Activated naive CD4-positive, alpha-beta T cell treated with anti-CD3 and anti-CD28 coated beads, Interleukin-2, amount 10 ng/mL, durations not matched to agents 7 days and 5 days (primary cell): Measurements from ENCODE around the gene PAQR4.

ENCODE experiments used
- CTCF ChIA-PET: fragments of 350-600 bp; sonication (Branson Sonifier 250); formaldehyde crosslinking; loops from one replicate; lab custom pipeline; 2021; ENCODE audit warnings: antibody characterized with exemption; lab: Charles Lee
- DNase-seq: peaks from one replicate; pipeline ENCODE4 v3.0.0-alpha.2; 2020
- H3K27ac Mint-ChIP-seq: one replicate; pipeline ENCODE4 v1.8.0; 2021; ENCODE audit warnings: mild to moderate bottlenecking, moderate library complexity, mixed read lengths
- H3K27me3 Mint-ChIP-seq: one replicate; pipeline ENCODE4 v1.8.0; 2021; ENCODE audit warnings: mild to moderate bottlenecking, mixed read lengths
- H3K36me3 Mint-ChIP-seq: one replicate; pipeline ENCODE4 v1.8.0; 2021; ENCODE audit warnings: mixed read lengths
- H3K4me1 Mint-ChIP-seq: one replicate; pipeline ENCODE4 v1.8.0; 2021; ENCODE audit warnings: mixed read lengths
- H3K4me3 Mint-ChIP-seq: one replicate; pipeline ENCODE4 v1.8.0; 2021; ENCODE audit warnings: mild to moderate bottlenecking, moderate library complexity, mixed read lengths
- H3K9me3 Mint-ChIP-seq: one replicate; pipeline ENCODE4 v1.8.0; 2021; ENCODE audit warnings: mixed read lengths

Gene PAQR4

DNA sequence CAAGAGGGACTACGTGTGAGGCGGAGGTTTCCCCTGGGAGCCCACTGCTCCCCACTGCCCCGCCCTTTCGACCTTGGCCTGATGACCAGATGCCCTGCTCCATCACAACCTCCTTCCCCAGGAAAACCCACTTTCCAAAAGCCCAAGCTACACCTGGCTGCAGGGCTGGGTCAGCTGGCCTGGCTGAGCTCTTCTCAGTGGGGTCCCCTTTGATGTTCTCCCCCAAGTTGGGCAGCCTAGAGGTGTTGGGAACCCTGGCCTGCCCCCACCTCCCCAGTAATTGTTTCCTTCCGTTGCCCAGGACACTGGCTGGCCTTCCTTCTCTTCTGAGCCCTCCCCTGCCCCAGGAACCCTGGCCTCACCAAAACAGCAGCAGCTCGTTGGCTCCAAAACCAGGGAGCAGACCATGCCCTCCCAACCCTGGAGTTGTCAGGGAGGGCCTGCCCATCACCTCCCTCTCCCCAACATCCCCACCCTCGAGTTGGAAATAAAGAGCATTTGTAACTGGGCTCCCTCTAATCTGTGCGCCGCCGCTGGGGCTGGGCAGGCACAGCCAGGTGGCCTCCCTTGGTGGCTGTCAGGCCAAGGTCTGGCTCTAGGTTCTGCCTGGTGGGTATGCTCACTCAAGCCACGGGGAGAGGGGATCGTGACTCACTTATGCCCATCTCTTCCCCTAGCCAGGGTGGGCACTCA, 45.0 kb downstream of the PAQR4 start:
- Mint-ChIP-seq H3K27ac (no peak overlapping the region), H3K4me3 (no peak overlapping the region), H3K9me3 (no peaks in the 10 kb centered on the region), H3K4me1 (peaks cover 9% of the 10 kb centered on the region), H3K36me3 (no peaks in the 10 kb centered on the region), H3K27me3 (peaks cover 94% of the 10 kb centered on the region)
- DNase-seq = no peak
- CTCF ChIA-PET = interaction anchor here (0.6 to 0.9 kb wide), 2 partner anchors 10 to 18 kb away, joined by 3 read pairs; no protein-coding TSS in a partner anchor

- Mint-ChIP-seq H3K4me1 (peaks cover 11% of the 10 kb centered on the region), H3K27me3 (peaks cover 94% of the 10 kb centered on the region), H3K36me3 (peaks cover under 1% of the 10 kb centered on the region), H3K4me3 (no peak overlapping the region), H3K27ac (no peak overlapping the region), H3K9me3 (no peaks in the 10 kb centered on the region)
- DNase-seq = no peak
- CTCF ChIA-PET = interaction anchor here (0.9 kb wide), 2 partner anchors 11 to 13 kb away, joined by 3 to 4 read pairs; no protein-coding TSS in a partner anchor
Observed at GRCh38 chr16:3014971-3015370, 45.8 kb downstream of the PAQR4 start.

DNA sequence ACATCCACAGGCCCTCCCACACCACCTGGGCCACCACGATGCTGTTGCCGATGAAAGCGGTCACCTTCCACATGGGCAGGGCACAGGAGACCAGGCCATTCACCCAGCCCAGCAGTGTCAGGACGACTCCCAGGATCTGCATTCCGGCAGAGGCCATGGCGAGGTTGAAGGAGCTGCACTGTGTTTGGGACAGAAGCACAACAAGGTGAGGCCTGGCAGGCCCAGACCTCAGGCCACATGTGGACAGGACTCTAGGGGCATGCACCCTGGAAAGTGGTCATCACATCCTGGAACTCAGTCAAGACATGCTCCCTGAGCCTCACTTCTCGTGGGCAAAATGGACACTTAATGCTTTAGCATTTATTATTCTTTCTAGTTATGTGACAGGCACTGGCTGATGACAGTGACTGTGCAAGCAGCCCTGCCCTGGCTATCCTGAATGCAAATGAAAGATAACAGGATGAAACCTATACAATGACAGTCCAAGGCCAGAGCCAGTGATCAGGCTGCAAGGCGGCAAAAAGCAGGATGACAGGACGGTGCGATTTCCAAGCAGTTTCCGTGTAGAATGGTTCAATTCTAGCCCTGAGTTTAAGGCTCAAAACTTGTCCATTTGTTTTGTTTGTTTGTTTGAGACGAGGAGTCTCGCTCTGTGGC, 46.8 kb downstream of the PAQR4 start:
- Mint-ChIP-seq H3K36me3 (peaks cover 2% of the 10 kb centered on the region), H3K27me3 (peaks cover 91% of the 10 kb centered on the region), H3K4me3 (no peak overlapping the region), H3K27ac (no peak overlapping the region), H3K4me1 (peaks cover 16% of the 10 kb centered on the region), H3K9me3 (no peaks in the 10 kb centered on the region)
- CTCF ChIA-PET = no interaction called here
- no peak for DNase-seq

DNA sequence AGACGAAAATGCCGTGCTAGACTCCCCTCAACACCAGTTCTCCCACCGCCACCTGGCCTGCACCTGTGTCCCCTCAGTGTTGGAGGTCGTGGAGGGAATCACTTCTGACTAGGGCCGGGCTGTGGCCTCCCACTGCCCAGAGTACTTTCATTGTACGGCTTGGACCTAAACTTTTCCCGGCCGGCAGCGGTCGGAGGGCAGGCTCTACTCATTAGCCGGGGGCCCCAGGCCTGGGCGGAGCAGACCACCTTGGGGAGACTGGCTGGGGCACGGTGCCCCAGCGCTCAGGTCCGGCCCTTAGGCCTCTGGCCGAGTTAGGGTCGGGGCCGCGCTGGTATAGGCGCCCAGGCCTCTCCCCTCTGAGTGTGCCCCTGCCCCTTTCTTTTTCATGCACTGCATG, 48.2 kb downstream of the PAQR4 start:
- no peak for DNase-seq
- H3K27me3 Mint-ChIP-seq = peaks cover 86% of the 10 kb centered on the region
- CTCF ChIA-PET = interaction anchor here (18.9 kb wide), 1 partner anchor 13 kb away, joined by 300 read pairs; the partner anchor contains the start of gene CLDN9
- no peak overlapping the region for H3K27ac Mint-ChIP-seq
- H3K9me3 Mint-ChIP-seq = no peaks in the 10 kb centered on the region
- H3K36me3 Mint-ChIP-seq = peaks cover 4% of the 10 kb centered on the region
- peaks cover 29% of the 10 kb centered on the region for H3K4me1 Mint-ChIP-seq
- no peak overlapping the region for H3K4me3 Mint-ChIP-seq

- Mint-ChIP-seq H3K4me3 (no peak within 1 kb of the TSS), H3K27me3 (peaks cover 80% of the 10 kb centered on the region), H3K36me3 (peaks cover 4% of the 10 kb centered on the region), H3K9me3 (no peaks in the 10 kb centered on the region), H3K27ac (no peak within 1 kb of the TSS), H3K4me1 (peaks cover 32% of the 10 kb centered on the region)
- CTCF ChIA-PET = interaction anchor here (0.8 to 18.9 kb wide), 3 partner anchors 12 to 48 kb away, joined by 3 to 300 read pairs (median 43); partner anchors contain the start of gene CLDN9
- DNase-seq = peak; percentile 48
Observed at GRCh38 chr16:3017794-3018506, 48.8 kb downstream of the PAQR4 start, which contains the start of gene CLDN6. Gene CLDN6, minus strand, starts transcription at chr16:3018183. Its CDS starts 2,162 bp downstream, at chr16:3016021.

DNA sequence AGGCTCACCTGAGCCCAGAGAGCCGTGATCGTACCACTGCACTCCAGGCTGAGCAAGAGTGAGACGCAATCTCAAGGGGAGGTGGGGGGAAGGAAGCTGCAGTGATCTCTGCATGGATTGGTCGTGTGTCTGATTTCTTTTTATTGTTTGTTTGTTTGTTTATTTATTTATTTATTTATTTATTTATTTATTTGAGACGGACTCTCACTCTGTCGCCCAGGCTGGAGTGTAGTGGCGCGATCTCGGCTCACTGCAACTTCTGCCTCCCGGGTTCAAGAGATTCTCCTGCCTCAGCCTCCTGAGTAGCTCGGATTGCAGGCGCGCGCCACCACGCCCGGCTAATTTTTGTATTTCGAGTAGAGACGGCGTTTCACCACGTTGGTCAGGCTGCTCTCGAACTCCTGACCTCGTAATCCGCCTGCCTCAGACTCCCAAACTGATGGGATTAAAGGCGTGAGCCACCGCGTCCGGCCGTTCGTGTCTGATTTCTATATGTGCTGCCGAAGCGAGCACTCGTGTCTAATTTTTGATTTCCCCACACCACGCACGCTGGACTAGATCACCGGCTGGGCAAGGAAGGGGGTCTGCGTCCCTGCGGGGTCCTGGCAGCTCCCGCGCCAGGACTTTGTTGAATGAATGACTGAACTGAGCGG, 50.6 kb downstream of the PAQR4 start:
- Mint-ChIP-seq H3K4me1 (peaks cover 47% of the 10 kb centered on the region), H3K27me3 (peaks cover 62% of the 10 kb centered on the region), H3K27ac (peak overlapping the region; percentile 64), H3K9me3 (no peaks in the 10 kb centered on the region), H3K4me3 (peak overlapping the region; percentile 90), H3K36me3 (peaks cover 7% of the 10 kb centered on the region)
- CTCF ChIA-PET = interaction anchor here (1.2 to 18.9 kb wide), 3 partner anchors 10 to 110 kb away, joined by 3 to 300 read pairs (median 43); partner anchors contain the start of gene CLDN9
- no peak for DNase-seq

DNA sequence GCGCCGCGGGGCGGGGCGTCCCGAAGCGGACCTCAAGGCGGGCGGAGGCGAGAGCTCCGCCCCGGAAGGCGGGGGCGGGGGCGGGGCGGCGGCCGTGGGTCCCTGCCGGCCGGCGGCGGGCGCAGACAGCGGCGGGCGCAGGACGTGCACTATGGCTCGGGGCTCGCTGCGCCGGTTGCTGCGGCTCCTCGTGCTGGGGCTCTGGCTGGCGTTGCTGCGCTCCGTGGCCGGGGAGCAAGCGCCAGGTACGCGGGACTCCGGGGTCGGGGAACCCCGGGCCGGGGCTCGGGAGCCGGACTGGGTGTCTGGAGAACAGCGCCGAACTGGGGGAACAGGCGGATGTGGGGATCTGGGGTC, 51.1 kb downstream of the PAQR4 start, which contains the start of gene TNFRSF12A:
TSS of gene TNFRSF12A (plus strand) at position 122 of the 357 bp plus-strand sequence. CDS start at position 152, 30 bp downstream.
- peaks cover 51% of the 10 kb centered on the region for H3K4me1 Mint-ChIP-seq
- H3K9me3 Mint-ChIP-seq = no peaks in the 10 kb centered on the region
- CTCF ChIA-PET = interaction anchor here (1.2 to 18.9 kb wide), 3 partner anchors 9 to 109 kb away, joined by 3 to 300 read pairs (median 43); partner anchors contain the start of gene CLDN9
- H3K27ac Mint-ChIP-seq = peak within 1 kb of the TSS; percentile 64
- peaks cover 57% of the 10 kb centered on the region for H3K27me3 Mint-ChIP-seq
- peaks cover 7% of the 10 kb centered on the region for H3K36me3 Mint-ChIP-seq
- peak; percentile 80 for DNase-seq
- peak within 1 kb of the TSS; percentile 90 for H3K4me3 Mint-ChIP-seq

DNA sequence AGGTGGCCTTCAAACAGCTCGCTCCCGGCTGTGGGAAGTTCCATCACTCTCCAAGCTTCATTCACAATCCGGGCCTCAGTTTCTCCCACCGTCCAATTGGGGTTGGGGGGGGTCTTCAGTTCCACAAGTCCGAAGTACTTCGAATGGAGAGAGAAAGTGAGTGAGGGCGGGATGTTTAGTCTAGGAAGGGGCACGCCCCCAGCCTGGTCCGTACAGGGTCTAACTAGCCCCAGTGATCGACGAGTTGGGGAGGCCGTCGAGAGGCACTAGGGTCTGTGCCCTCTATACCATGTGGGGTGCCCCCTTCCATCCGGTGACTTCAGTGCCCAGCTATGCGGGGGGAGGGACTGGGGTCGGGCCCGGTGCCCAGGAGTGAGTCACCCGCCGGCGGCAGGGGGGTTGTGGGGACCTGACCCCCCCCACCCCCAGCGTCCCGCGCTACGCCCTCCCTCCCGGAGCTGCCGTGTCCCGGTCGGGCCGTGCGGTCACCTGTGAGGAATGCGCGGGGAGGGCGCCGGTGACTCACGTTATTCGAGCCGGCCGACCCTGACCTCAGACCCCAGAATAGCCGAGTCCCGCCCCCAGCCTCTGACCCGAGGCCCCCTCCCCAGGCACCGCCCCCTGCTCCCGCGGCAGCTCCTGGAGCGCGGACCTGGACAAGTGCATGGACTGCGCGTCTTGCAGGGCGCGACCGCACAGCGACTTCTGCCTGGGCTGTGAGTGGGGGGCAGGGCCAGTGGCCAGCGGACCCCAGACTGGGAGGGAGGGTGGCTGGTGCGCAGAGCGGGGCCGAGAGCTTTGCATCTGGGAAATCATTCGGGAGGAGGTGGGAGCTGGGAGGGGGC, 51.7 kb downstream of the PAQR4 start:
- peak overlapping the region; percentile 52 for H3K27ac Mint-ChIP-seq
- DNase-seq = peak; percentile 66
- H3K27me3 Mint-ChIP-seq = peaks cover 51% of the 10 kb centered on the region
- peak overlapping the region; percentile 90 for H3K4me3 Mint-ChIP-seq
- H3K9me3 Mint-ChIP-seq = no peaks in the 10 kb centered on the region
- CTCF ChIA-PET = interaction anchor here (1.1 to 18.9 kb wide), 4 partner anchors 9 to 108 kb away, joined by 3 to 300 read pairs (median 23); partner anchors contain the start of gene CLDN9
- peaks cover 57% of the 10 kb centered on the region for H3K4me1 Mint-ChIP-seq
- H3K36me3 Mint-ChIP-seq = peaks cover 8% of the 10 kb centered on the region

DNA sequence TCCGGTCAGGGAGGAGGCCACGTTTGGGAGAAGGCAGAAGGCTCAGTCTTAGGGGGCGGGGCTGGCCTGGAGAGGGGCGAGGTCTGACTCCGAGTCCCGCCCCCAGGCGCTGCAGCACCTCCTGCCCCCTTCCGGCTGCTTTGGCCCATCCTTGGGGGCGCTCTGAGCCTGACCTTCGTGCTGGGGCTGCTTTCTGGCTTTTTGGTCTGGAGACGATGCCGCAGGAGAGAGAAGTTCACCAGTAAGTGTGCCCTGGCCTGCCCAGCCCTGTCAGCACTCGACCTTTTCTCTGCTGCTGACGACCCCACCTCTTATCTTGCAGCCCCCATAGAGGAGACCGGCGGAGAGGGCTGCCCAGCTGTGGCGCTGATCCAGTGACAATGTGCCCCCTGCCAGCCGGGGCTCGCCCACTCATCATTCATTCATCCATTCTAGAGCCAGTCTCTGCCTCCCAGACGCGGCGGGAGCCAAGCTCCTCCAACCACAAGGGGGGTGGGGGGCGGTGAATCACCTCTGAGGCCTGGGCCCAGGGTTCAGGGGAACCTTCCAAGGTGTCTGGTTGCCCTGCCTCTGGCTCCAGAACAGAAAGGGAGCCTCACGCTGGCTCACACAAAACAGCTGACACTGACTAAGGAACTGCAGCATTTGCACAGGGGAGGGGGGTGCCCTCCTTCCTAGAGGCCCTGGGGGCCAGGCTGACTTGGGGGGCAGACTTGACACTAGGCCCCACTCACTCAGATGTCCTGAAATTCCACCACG, 52.5 kb downstream of the PAQR4 start:
- Mint-ChIP-seq H3K4me3 (peak overlapping the region; percentile 90), H3K27ac (peak overlapping the region; percentile 52), H3K36me3 (peaks cover 15% of the 10 kb centered on the region), H3K9me3 (no peaks in the 10 kb centered on the region), H3K27me3 (peaks cover 44% of the 10 kb centered on the region), H3K4me1 (peaks cover 63% of the 10 kb centered on the region)
- peak; percentile 84 for DNase-seq
- CTCF ChIA-PET = interaction anchor here (1.1 to 18.9 kb wide), 6 partner anchors 8 to 108 kb away, joined by 3 to 300 read pairs (median 7); partner anchors contain the start of gene CLDN9

DNA sequence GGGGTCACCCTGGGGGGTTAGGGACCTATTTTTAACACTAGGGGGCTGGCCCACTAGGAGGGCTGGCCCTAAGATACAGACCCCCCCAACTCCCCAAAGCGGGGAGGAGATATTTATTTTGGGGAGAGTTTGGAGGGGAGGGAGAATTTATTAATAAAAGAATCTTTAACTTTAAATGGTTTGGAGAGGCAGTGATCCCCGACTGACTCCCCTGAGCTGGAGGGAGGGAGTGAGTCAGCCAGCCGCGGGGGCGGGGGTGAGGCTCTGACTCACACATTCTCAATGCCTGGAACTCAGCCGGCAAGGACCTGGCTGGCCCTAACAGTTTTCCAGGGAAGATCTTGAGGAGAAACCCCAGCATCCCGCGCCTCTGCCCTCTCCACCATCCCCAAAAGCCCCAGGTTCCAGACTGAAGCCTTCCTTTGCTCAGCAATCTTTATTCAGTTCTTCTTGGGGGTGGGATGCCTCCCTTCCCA, 53.1 kb downstream of the PAQR4 start:
- CTCF ChIA-PET = interaction anchor here (1.1 to 18.9 kb wide), 6 partner anchors 10 to 144 kb away, joined by 3 to 300 read pairs (median 5); partner anchors contain the start of gene CLDN9
- Mint-ChIP-seq H3K27me3 (peaks cover 39% of the 10 kb centered on the region), H3K4me1 (peaks cover 64% of the 10 kb centered on the region), H3K9me3 (no peaks in the 10 kb centered on the region), H3K27ac (peak overlapping the region; percentile 95), H3K4me3 (peak overlapping the region; percentile 90), H3K36me3 (peaks cover 20% of the 10 kb centered on the region)
- DNase-seq = peak; percentile 78

- peak overlapping the region; percentile 90 for H3K4me3 Mint-ChIP-seq
- H3K27me3 Mint-ChIP-seq = peaks cover 35% of the 10 kb centered on the region
- H3K36me3 Mint-ChIP-seq = peaks cover 20% of the 10 kb centered on the region
- H3K4me1 Mint-ChIP-seq = peaks cover 67% of the 10 kb centered on the region
- CTCF ChIA-PET = interaction anchor here (1.2 to 18.9 kb wide), 6 partner anchors 9 to 143 kb away, joined by 3 to 300 read pairs (median 7); partner anchors contain the start of gene CLDN9
- no peaks in the 10 kb centered on the region for H3K9me3 Mint-ChIP-seq
- DNase-seq = no peak
- H3K27ac Mint-ChIP-seq = peak overlapping the region; percentile 95
Observed at GRCh38 chr16:3022684-3023414, 53.7 kb downstream of the PAQR4 start.
